ENCODE data around the gene KIF25.

KIF25 gene

DNA sequence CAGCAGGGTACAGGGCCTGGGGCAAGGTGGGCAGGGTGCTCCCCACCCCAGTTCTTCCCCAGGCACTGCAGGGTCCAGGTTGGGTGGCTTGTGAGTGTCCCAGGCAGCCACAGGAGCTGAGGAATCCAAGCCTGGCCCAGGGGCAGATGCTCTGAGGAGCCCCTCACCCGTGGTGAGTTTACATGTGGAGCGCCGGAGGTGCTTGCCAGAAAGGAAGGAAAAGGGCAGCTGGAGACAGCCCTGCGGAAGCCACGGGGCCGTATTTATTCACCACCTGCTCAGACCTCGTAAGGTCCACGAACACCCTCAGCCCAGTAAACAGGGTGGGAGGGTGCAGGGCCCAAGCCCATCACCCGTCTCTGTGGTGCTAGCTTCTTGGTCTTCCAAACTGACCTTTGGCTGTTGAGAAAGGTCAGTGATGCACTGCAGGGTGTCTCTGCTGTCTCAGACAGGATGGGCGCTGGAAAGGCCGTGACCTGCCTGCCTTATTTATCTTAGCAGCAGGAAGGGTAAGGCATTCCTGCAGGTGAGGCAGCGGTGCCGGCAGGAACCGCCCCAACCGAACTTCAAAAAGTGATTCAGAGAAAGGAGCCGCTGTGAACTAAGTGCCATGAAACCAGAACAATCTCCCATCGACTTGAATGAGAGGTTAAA, 85.5 kb downstream of the KIF25 start:
- H3K27ac Mint-ChIP-seq = no peak overlapping the region
- no peaks in the 10 kb centered on the region for H3K9me3 Mint-ChIP-seq
- H3K4me3 Mint-ChIP-seq = no peak overlapping the region
- H3K4me1 Mint-ChIP-seq (ENCODE audit: low read depth) = no peaks in the 10 kb centered on the region
- no peak for DNase-seq (ENCODE audit: low spot score)
- no peaks in the 10 kb centered on the region for H3K27me3 Mint-ChIP-seq (ENCODE audit: low read depth)
- H3K36me3 Mint-ChIP-seq (ENCODE audit: low read depth) = no peaks in the 10 kb centered on the region

DNA sequence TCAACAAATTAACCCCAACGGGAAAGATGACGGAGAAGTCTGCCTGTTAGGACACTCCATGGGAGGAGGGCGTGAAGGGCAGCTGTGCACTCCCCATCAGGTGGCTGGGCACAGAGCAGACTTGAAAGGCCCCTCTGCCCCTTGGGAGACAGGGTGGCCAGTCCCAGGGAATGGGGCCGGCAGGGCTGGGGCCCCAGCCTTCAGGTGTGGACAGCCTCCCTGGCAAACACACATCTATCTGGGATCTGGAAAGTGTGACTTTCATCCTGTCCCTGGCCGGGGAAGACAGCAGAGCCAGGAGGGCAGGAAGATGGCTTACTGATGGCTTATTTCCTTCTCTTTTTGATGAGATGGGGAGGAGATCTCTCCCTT, 86.0 kb downstream of the KIF25 start:
- H3K9me3 Mint-ChIP-seq = no peaks in the 10 kb centered on the region
- H3K36me3 Mint-ChIP-seq (ENCODE audit: low read depth) = no peaks in the 10 kb centered on the region
- H3K4me1 Mint-ChIP-seq (ENCODE audit: low read depth) = no peaks in the 10 kb centered on the region
- no peak overlapping the region for H3K27ac Mint-ChIP-seq
- no peaks in the 10 kb centered on the region for H3K27me3 Mint-ChIP-seq (ENCODE audit: low read depth)
- no peak for DNase-seq (ENCODE audit: low spot score)
- no peak overlapping the region for H3K4me3 Mint-ChIP-seq

DNA sequence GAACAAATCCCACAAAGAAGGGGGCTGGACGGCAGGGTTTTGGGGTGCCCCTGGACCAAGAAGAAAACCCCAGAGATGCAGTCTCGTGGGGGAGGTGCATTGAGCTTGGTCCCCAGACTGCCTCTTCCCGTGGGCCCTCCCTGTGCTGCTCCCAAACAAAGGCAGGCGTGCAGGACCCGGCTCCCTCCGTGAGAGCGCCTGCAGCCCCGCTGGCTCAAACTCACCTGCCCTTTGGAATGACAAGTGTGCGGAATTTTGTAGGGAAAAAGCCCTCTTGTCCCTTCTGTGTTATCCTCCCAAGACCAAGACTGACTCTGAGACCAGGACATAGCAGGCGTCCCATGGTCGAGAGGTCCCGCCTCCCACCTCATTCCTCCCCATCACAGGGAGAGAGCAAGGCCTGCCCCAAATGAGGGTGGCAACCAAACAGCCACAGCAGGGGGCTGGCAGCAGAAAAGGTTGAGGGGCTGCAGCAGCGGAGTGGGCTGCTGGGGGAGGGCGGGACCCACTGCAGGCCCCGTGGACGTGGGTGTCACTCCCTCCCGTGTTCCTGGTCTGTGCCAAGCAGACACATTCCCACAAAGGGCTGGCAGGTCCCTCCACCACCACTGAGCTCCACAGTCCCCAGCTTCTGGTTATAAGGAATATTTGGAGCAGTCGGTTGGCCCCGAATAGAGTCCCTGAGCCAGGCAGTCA, 87.1 kb downstream of the KIF25 start:
- no peaks in the 10 kb centered on the region for H3K9me3 Mint-ChIP-seq
- no peak for DNase-seq (ENCODE audit: low spot score)
- H3K4me3 Mint-ChIP-seq = no peak overlapping the region
- H3K27ac Mint-ChIP-seq = no peak overlapping the region
- H3K36me3 Mint-ChIP-seq (ENCODE audit: low read depth) = no peaks in the 10 kb centered on the region
- H3K27me3 Mint-ChIP-seq (ENCODE audit: low read depth) = no peaks in the 10 kb centered on the region
- no peaks in the 10 kb centered on the region for H3K4me1 Mint-ChIP-seq (ENCODE audit: low read depth)

DNA sequence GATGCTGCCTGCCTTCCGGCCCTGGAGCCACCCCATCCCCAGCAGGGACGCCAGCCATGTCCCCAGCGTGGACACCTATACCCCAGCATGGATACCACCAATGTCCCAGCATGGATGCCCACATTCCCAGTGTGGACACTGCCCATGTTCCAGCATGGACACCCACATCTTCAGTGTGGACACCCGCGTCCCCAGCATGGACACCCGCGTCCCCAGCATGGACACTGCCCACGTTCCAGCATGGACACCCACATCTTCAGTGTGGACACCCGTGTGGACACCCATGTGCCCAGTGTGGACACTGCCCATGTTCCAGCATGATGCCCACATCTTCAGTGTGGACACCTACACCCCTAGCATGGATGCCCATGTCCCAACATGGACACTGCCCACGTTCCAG, 88.6 kb downstream of the KIF25 start:
- Mint-ChIP-seq H3K9me3 (no peaks in the 10 kb centered on the region), H3K36me3 (ENCODE audit: low read depth) (no peaks in the 10 kb centered on the region), H3K4me3 (no peak overlapping the region), H3K4me1 (ENCODE audit: low read depth) (no peaks in the 10 kb centered on the region), H3K27ac (no peak overlapping the region), H3K27me3 (ENCODE audit: low read depth) (no peaks in the 10 kb centered on the region)
- no peak for DNase-seq (ENCODE audit: low spot score)

DNA sequence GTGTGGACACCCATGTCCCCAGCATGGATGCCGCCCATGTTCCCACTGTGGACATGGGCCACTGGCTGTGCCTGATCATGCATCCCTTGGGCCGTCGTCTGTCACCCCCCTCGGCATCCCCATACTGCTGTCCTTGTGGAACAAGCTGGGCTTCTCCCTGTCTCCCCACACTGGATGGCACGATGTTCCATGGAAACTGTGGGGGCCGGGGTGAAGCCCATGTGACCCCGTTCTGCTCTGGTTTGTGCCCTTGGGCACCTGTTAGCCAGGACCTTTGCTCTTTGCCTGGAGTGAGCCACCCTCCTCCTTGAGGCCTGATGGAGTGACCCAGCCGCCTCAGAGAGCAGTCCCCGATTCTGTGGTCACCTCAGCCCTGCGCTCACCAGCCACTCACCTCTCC, 89.1 kb downstream of the KIF25 start:
- H3K36me3 Mint-ChIP-seq (ENCODE audit: low read depth) = no peaks in the 10 kb centered on the region
- DNase-seq (ENCODE audit: low spot score) = no peak
- no peaks in the 10 kb centered on the region for H3K27me3 Mint-ChIP-seq (ENCODE audit: low read depth)
- no peaks in the 10 kb centered on the region for H3K9me3 Mint-ChIP-seq
- H3K27ac Mint-ChIP-seq = no peak overlapping the region
- no peak overlapping the region for H3K4me3 Mint-ChIP-seq
- H3K4me1 Mint-ChIP-seq (ENCODE audit: low read depth) = no peaks in the 10 kb centered on the region

DNA sequence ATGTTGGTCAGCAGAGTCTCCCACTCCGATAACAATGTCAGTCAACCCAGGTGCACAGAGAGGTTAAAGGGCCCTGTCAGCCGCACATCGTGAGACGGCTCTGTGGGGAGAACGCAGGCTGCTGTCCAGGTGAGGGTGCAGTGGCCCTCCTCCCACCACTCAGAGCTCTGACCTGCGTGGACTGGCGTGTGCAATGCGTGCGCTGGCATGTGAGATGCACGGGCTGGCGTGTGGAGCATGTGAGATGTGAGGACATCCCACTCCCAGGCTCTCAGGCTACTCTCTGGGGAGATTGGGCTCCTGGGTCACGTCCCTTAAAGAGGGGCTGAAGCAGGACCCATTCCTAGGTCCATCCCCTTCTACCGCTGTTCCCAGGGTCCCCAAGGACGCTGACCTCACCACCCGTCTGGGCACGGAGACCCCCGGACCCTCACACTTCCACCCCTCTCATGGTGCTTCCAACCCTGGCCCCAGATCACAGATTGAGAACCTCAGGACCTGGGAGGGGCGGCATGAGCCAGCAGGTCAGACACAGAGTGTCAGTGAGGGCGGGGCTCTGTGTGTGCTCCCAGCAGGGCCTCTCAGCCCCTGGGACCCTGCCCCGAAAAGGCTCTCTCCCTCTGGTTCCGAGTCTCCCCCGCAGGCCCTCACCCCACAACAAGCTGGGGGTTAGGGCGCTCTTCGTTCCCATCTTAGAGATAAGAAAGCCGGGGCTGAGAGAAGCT, 90.1 kb downstream of the KIF25 start:
- no peak overlapping the region for H3K27ac Mint-ChIP-seq
- H3K4me3 Mint-ChIP-seq = no peak overlapping the region
- DNase-seq (ENCODE audit: low spot score) = no peak
- no peaks in the 10 kb centered on the region for H3K9me3 Mint-ChIP-seq
- H3K4me1 Mint-ChIP-seq (ENCODE audit: low read depth) = no peaks in the 10 kb centered on the region
- no peaks in the 10 kb centered on the region for H3K27me3 Mint-ChIP-seq (ENCODE audit: low read depth)
- H3K36me3 Mint-ChIP-seq (ENCODE audit: low read depth) = no peaks in the 10 kb centered on the region

DNA sequence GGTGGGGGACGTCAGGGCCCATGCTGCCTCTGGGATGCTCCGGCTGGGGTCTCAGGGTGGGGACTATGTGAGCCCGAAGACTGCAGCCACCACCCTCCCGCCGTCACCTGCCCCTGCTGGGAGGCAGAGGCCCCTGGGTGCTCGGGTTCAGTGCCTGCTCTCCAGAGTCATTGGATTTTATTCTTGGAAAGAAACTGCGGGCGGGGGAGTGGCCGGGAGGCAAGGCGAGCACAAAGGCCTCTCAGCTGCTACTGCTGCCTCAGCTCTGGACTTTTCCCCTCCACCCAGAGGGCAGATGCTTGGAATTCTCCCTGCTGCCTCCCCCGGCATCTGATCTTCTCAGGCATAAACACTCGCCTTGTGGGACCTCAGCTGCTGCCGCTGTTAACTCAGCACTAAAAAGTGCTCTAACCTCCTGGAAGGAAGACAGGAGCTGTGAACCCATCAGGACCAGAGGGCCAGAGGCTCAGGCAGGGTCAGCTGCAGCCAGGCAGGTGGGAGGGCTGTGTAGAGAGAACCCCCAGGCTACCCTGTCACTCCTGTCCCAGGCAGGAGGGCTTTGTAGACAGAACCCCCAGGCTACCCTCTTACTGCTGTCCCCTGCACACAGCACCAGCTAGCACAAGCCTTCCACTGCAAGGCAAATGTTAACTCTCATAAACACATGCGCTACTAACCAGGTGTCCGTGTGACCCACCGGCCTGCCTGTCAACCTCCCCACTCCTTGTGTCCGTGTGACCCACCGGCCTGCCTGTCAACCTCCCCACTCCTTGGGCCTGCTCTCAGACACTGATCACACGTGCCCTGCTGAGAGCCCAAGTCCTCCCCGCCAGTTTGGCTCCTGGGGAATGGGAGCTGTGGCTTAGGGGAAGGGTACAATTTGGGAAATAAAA, 90.9 kb downstream of the KIF25 start:
- no peaks in the 10 kb centered on the region for H3K4me1 Mint-ChIP-seq (ENCODE audit: low read depth)

DNA sequence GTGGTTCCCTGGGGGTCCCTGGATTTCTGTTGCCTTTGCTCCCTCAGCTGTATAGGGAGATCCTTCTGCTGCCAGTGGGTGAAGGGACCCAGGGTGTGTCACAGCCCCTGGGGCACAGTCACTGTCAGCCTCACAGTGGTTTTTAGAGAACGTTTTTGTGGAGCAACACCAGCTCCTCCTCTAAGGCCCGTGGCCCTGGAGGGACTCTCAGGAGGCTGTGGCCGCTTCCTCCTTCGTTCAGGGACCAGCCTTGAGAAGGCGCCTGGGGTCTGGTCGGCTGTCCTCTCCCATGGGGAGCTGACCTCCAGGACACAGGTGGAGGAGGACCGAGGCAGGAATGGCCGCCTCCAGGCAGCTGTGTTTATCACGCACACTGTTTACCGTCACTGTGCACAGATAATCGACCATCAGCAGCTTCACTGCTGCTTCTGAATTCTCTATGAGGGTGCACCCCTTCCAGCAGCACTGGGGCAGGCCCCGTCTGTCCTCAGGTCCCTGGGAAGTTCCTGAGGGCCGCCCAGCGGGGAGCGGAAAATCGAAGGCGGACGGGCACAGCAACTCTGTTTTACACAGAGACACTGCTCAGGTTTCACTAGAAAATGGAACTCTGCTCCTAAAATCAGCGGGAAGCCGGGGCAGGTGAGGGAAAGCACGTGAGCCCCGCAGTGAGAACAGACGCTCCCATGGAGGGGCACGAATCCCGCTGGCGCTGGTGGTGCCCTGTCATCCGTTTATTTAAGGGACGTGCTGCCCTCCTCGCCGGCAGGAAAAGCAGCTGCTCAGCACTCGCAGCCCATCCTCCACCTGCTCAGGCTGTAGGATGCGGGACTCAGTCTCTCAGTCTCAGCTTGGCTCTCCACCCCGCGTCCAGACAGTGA, 92.0 kb downstream of the KIF25 start:
- H3K4me3 Mint-ChIP-seq = no peak overlapping the region
- no peak for DNase-seq (ENCODE audit: low spot score)
- no peaks in the 10 kb centered on the region for H3K9me3 Mint-ChIP-seq
- no peaks in the 10 kb centered on the region for H3K4me1 Mint-ChIP-seq (ENCODE audit: low read depth)
- no peaks in the 10 kb centered on the region for H3K36me3 Mint-ChIP-seq (ENCODE audit: low read depth)
- no peak overlapping the region for H3K27ac Mint-ChIP-seq
- no peaks in the 10 kb centered on the region for H3K27me3 Mint-ChIP-seq (ENCODE audit: low read depth)

More for the DNA sequence above, 90.9 kb downstream of the KIF25 start:
- H3K4me3 Mint-ChIP-seq = no peak overlapping the region
- H3K9me3 Mint-ChIP-seq = no peaks in the 10 kb centered on the region
- no peak for DNase-seq (ENCODE audit: low spot score)
- no peaks in the 10 kb centered on the region for H3K27me3 Mint-ChIP-seq (ENCODE audit: low read depth)
- no peak overlapping the region for H3K27ac Mint-ChIP-seq
- H3K36me3 Mint-ChIP-seq (ENCODE audit: low read depth) = no peaks in the 10 kb centered on the region

DNA sequence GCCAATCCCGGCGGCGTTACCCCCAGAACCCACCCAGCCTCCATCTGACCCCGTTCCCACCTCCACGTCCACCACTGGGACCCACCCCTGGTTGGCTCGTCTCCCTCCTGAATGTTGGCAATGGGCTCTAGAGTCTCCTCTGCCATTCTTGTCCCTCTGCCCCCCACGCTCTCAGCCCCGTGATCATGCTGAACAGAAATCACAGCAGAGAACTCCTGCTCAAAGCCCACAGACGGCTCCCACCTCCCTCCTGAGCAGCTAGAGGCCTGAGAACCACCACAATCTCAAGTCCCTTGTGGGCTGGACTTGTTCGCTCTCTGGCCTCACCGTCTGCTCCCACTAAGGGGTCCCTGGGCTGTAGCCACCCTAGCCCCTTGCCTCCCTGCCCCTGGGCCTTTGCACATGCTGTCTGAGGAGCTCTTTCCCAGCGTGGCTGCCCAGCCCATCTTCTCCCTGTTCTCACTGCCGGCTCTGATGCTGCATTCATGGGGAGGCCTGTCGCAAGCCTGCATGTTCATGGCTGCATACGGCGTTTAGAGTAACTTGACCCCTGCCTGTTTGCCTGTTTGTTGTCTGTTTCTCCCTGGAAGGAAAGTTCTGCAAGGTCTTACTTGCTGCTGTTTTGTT, 92.7 kb downstream of the KIF25 start:
- Mint-ChIP-seq H3K27ac (no peak overlapping the region), H3K27me3 (ENCODE audit: low read depth) (no peaks in the 10 kb centered on the region), H3K4me3 (no peak overlapping the region), H3K9me3 (no peaks in the 10 kb centered on the region), H3K36me3 (ENCODE audit: low read depth) (no peaks in the 10 kb centered on the region), H3K4me1 (ENCODE audit: low read depth) (no peaks in the 10 kb centered on the region)
- no peak for DNase-seq (ENCODE audit: low spot score)

DNA sequence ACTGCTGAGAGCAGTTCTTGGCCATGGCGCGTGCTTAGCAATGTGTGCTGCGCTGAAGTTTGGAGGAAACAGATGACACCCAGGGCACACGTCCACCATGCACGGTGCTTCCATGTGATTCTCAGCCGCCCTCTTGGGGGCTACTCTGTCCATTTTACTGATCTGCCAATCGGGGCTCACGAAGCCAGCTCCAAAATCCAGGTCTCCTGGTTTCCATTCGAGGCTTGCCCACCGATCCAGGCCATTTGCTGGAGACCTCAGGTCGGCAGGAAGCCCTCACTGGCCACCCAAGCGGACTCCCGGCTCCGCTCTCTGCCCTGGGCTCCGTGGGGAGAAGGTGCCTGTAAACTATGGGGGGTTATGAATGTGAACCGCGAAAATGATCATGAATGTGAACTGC, 93.2 kb downstream of the KIF25 start:
- Mint-ChIP-seq H3K4me3 (no peak overlapping the region), H3K4me1 (ENCODE audit: low read depth) (no peaks in the 10 kb centered on the region), H3K27me3 (ENCODE audit: low read depth) (no peaks in the 10 kb centered on the region), H3K27ac (no peak overlapping the region), H3K9me3 (no peaks in the 10 kb centered on the region), H3K36me3 (ENCODE audit: low read depth) (no peaks in the 10 kb centered on the region)
- no peak for DNase-seq (ENCODE audit: low spot score)

DNA sequence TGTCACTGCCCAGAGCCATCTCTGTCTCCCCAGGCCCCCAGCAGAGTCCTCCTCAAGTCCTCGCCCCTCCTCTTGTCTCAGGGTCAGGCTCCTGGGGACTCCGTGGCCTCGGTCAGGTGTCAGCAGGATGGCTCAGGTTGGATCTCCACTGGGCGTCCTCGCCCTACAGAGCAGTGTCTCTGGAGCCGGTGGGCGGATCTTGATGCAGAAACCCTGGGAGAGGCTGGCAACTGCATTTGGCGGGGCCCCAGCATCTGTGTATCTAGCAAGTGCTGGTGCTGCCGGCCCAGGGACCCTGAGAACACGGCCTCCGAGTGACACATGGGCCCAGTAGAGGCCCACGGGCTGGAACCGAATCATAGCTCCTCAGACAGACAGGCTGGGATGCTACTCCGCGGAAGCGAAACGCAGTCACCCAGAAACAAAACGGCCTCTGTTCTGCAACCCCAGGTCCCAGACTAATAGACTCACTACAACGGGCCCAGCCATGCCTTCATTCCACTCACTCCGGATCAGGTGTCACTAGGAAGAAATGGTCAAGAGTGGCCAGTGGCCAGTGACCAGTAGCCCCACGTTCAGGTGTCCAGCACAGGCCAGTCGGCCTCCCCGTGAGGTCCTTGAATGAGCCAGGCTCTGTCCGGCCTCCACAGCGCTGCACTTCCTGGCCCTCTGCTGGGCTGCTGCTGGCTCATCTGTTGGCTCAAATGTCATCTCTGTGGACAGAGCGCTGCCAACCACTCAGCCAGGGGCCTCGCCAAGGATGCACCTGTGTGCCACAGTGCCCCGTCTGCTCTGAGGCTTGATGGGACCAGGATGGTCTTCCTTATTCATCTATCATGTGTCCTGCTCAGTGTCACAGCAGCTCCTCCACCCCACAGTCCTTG, 94.2 kb downstream of the KIF25 start:
- Mint-ChIP-seq H3K4me3 (no peak overlapping the region), H3K4me1 (ENCODE audit: low read depth) (no peaks in the 10 kb centered on the region), H3K36me3 (ENCODE audit: low read depth) (no peaks in the 10 kb centered on the region), H3K27ac (no peak overlapping the region), H3K27me3 (ENCODE audit: low read depth) (no peaks in the 10 kb centered on the region), H3K9me3 (no peaks in the 10 kb centered on the region)
- no peak for DNase-seq (ENCODE audit: low spot score)

DNA sequence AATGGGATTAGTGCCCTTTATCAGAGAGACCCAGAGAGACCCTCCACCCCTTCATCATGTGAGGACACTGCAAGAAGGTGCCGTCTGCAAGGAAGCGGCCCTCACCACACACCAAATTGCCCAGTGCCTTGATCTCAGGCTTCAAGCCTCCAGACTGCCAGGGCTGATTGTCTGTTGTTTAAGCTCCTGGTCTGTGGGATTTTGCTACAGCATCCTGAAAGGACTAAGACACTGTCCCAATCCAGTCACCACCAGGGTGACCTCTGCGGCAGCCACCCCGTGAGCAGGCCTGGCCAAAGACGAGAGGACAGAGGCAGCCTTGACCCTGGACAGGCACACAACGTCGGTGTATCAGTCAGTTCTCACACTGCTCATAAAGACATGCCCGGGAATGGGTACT, 95.1 kb downstream of the KIF25 start:
- H3K27ac Mint-ChIP-seq = no peak overlapping the region
- H3K4me1 Mint-ChIP-seq (ENCODE audit: low read depth) = no peaks in the 10 kb centered on the region
- no peak overlapping the region for H3K4me3 Mint-ChIP-seq
- no peak for DNase-seq (ENCODE audit: low spot score)
- H3K9me3 Mint-ChIP-seq = no peaks in the 10 kb centered on the region
- no peaks in the 10 kb centered on the region for H3K27me3 Mint-ChIP-seq (ENCODE audit: low read depth)
- H3K36me3 Mint-ChIP-seq (ENCODE audit: low read depth) = no peaks in the 10 kb centered on the region

All from T-helper 2 cell treated with Interferon-gamma antibody and Interleukin-4, amounts not matched to agents 5 μg/mL and 100 μg/mL, for 36 hours (primary cell).